K562 (cell line): ENCODE measurements around the gene MRGPRF. TPM values are rescaled to one million over a fixed set of nuclear protein-coding genes. Genes with fewer than 3 reads are reported as not detected.

Source experiments
- ATAC-seq: fragments of 200-7000 bp; cut with Tn5 transposase; 3 replicates; pipeline ENCODE4 v1.9.1; 2020; ENCODE audit warnings: moderate library complexity
- BruUV-seq: library from RNA; stranded (reverse); fragments of 400-500 nt; replicated peaks from 2 replicates; lab custom pipeline; 2021; lab: Mats Ljungman, UMichigan
- CTCF ChIA-PET: fragments of 300-600 bp; formaldehyde crosslinking; extraction: SDS; loops from one replicate; lab custom pipeline; 2021; ENCODE audit warnings: low intra/inter-chr PET ratio; lab: Yijun Ruan, JAX
- POLR2A ChIA-PET: fragments of 300-600, 350-650 bp; sonication (Branson Sonifier 250); formaldehyde crosslinking; extraction: SDS; loops from one replicate; lab custom pipeline; 2021; ENCODE audit warnings: antibody characterized with exemption, inconsistent platforms; lab: Yijun Ruan, JAX
- DNase-seq, 4 experiments: peaks; one replicate each; pipeline versions ENCODE4 v3.0.0 to v3.0.0-alpha.2; 2011 to 2018; ENCODE audit warnings: low spot score in 3 of 4, mixed read lengths in 3 of 4; ENCODE audit errors: extremely low read depth in 1 of 4
- FAIRE-seq: peaks from 2 replicates; lab custom pipeline; 2011; peaks lifted over from hg19 to GRCh38; lab: Jason Lieb, UNC
- H2AFZ ChIP-seq: 2 replicates; pipeline ENCODE4 v1.6.0; 2011; ENCODE audit warnings: low read depth, low read length, control low read depth, inconsistent platforms
- H3K27ac ChIP-seq: fragments of 200-600 bp; 3 replicates; pipeline ENCODE4 v1.8.0; 2011; ENCODE audit warnings: low read depth, mild to moderate bottlenecking, control low read depth, inconsistent platforms, low read length, moderate library complexity, mixed read lengths; ENCODE audit errors: extremely low read depth
- H3K27me3 ChIP-seq, 2 experiments: fragments of 300-600 bp in 1 of 2; 2 replicates in 1 of 2; 3 replicates in 1 of 2; pipeline versions ENCODE4 v1.6.0 to v1.8.0; 2011; ENCODE audit warnings: inconsistent platforms in 2 of 2, low read length in 2 of 2, mild to moderate bottlenecking in 1 of 2, mixed read lengths in 1 of 2, moderate library complexity in 1 of 2; ENCODE audit not compliant: control insufficient read depth in 2 of 2, insufficient read depth in 2 of 2
- H3K36me3 ChIP-seq: fragments of 300-600 bp; 3 replicates; pipeline ENCODE4 v1.8.0; 2011; ENCODE audit warnings: mild to moderate bottlenecking, low read length, inconsistent platforms; ENCODE audit not compliant: control insufficient read depth, insufficient read depth
- H3K4me1 ChIP-seq, 2 experiments: fragments of 200-600 bp in 1 of 2; replicated peaks in 1 of 2; 2 replicates in 1 of 2; 3 replicates in 1 of 2; pipeline versions ENCODE4 v1.5.1 to v1.8.0; 2011; ENCODE audit warnings: inconsistent platforms in 2 of 2, low read length in 2 of 2, mild to moderate bottlenecking in 1 of 2, mixed read lengths in 1 of 2, moderate library complexity in 1 of 2; ENCODE audit not compliant: control insufficient read depth in 2 of 2, insufficient read depth in 2 of 2
- H3K4me2 ChIP-seq: 2 replicates; pipeline ENCODE4 v1.6.1; 2011; ENCODE audit warnings: low read length, control low read depth, inconsistent platforms, mixed read lengths; ENCODE audit not compliant: insufficient read depth
- H3K4me3 ChIP-seq: fragments of 200-600 bp; sonication (generic), shearing (Covaris generic); 2 replicates; pipeline ENCODE4 v1.5.1; 2016; ENCODE audit warnings: control low read depth, inconsistent platforms
- H3K79me2 ChIP-seq: fragments of 200-600 bp; 3 replicates; pipeline ENCODE4 v1.8.0; 2011; ENCODE audit warnings: low read length, inconsistent platforms; ENCODE audit not compliant: control insufficient read depth, insufficient read depth
- H3K9ac ChIP-seq, 2 experiments: 2 replicates each; pipeline versions ENCODE4 v1.6.0 to v1.6.1; 2011; ENCODE audit warnings: low read depth in 2 of 2, low read length in 2 of 2, control low read depth in 1 of 2, inconsistent platforms in 1 of 2, mild to moderate bottlenecking in 1 of 2, mixed read lengths in 1 of 2; ENCODE audit not compliant: insufficient read depth in 1 of 2
- H3K9me1 ChIP-seq: one replicate; pipeline ENCODE4 v1.6.0; 2011; ENCODE audit warnings: inconsistent platforms, mild to moderate bottlenecking, low read length, moderate library complexity; ENCODE audit not compliant: control insufficient read depth, insufficient read depth
- H3K9me3 ChIP-seq: replicated peaks from 2 replicates; pipeline ENCODE4 v1.5.1; 2011; ENCODE audit warnings: low read depth, low read length, inconsistent platforms; ENCODE audit not compliant: control insufficient read depth, insufficient read depth
- H4K20me1 ChIP-seq: replicated peaks from 2 replicates; pipeline ENCODE4 v1.6.1; 2011; ENCODE audit warnings: low read length, inconsistent platforms, mixed read lengths; ENCODE audit not compliant: control insufficient read depth, insufficient read depth
- CBX2 ChIP-seq: fragments of 200-600 bp; sonication (generic); IDR thresholded peaks from one replicate; pipeline ENCODE4 v1.6.1; 2012; ENCODE audit warnings: mild to moderate bottlenecking, low read length, inconsistent platforms; ENCODE audit not compliant: insufficient read depth, poor library complexity, severe bottlenecking
- GABPB1 ChIP-seq: sonication (generic); formaldehyde crosslinking; IDR thresholded peaks from 2 replicates; pipeline ENCODE4 v1.8.0; 2022; ENCODE audit warnings: mild to moderate bottlenecking, missing genetic modification reagents
- KLF6 ChIP-seq: fragments of 250-450 bp; sonication (Bioruptor Pico); IDR thresholded peaks from 2 replicates; pipeline ENCODE4 v1.4.0; 2020; ENCODE audit warnings: mild to moderate bottlenecking, moderate library complexity, borderline replicate concordance
- NBN ChIP-seq: fragments of 450-650 bp; IDR thresholded peaks from 2 replicates; pipeline ENCODE4 v1.6.1; 2016; ENCODE audit warnings: low read depth, mild to moderate bottlenecking
- NCOR1 ChIP-seq: fragments of 450-650 bp; IDR thresholded peaks from 2 replicates; pipeline ENCODE4 v1.6.1; 2016; ENCODE audit warnings: mild to moderate bottlenecking, moderate library complexity
- NR2C1 ChIP-seq, 2 experiments: fragments of 450-650 bp; IDR thresholded peaks; 2 replicates each; pipeline ENCODE4 v1.6.1; 2017; ENCODE audit warnings: mild to moderate bottlenecking in 2 of 2, antibody characterized with exemption in 1 of 2, inconsistent platforms in 1 of 2, missing compliant biosample characterization in 1 of 2, missing genetic modification characterization in 1 of 2
- NR3C1 ChIP-seq: sonication (generic); formaldehyde crosslinking; IDR thresholded peaks from 2 replicates; pipeline ENCODE4 v1.8.1; 2022; ENCODE audit warnings: missing genetic modification reagents
- PHF20 ChIP-seq: fragments of 450-650 bp; IDR thresholded peaks from 2 replicates; pipeline ENCODE4 v1.6.1; 2018; ENCODE audit not compliant: partially characterized antibody
- RCOR1 ChIP-seq, 2 experiments: IDR thresholded peaks; 2 replicates each; pipeline ENCODE4 v1.6.1; 2012; ENCODE audit warnings: low read depth in 2 of 2, low read length in 2 of 2, borderline replicate concordance in 1 of 2, improper control_type of control experiment in 1 of 2
- RNF2 ChIP-seq: sonication (generic); IDR thresholded peaks from 2 replicates; pipeline ENCODE4 v1.6.1; 2016
- ZFP36 ChIP-seq: fragments of 150-350 bp; IDR thresholded peaks from 2 replicates; pipeline ENCODE4 v1.6.1; 2018; ENCODE audit warnings: low read length, low read depth; ENCODE audit not compliant: partially characterized antibody
- WGBS: fragments of 100-300 bp; shearing (Covaris generic); methylation state at CpG from one replicate; pipeline ENCODE4 v1.1.6; 2016; ENCODE audit warnings: low coverage, mixed read lengths; ENCODE audit not compliant: insufficient coverage; ENCODE audit errors: missing lambda C conversion rate; 5-methylcytosine and 5-hydroxymethylcytosine counted together
- in situ Hi-C: fragments of 300-500 bp; cut with MboI; formaldehyde crosslinking; loops from 4 replicates; pipeline ENCODE4 v1.15.0; 2018; ENCODE audit warnings: inconsistent platforms, mixed read lengths
- intact Hi-C: fragments of 100-400 bp; cut with micrococcal nuclease; formaldehyde crosslinking; loops from 2 replicates; pipeline ENCODE4 v1.14.2; 2022
- polyA plus RNA-seq, 8 experiments: library from polyadenylated mRNA; depleted of rRNA in 4 of 8; stranded (reverse) in 5 of 8; unstranded in 3 of 8; fragments of >200 nt; fragmentation: Nextera tagmentation in 2 of 8; fragmentation: Illumina TruSeq in 1 of 8; extraction: Ambion mirVana in 2 of 8; extraction: Trizol in 1 of 8; gene quantifications; 2 replicates each; pipeline versions ENCODE4 v1.2.1 to v1.2.3, GENCODE V29; 2011 to 2014; ENCODE audit warnings: inconsistent platforms in 1 of 8, missing spikeins in 1 of 8
- total RNA-seq, 7 experiments: library from RNA; depleted of rRNA in 6 of 7; stranded (reverse); fragments of >200 nt in 6 of 7; fragmentation: Illumina TruSeq in 2 of 7; extraction: Trizol in 2 of 7; gene quantifications; 2 replicates each; pipeline versions ENCODE4 v1.2.1 to v1.2.3, GENCODE V29; 2011 to 2021; ENCODE audit warnings: low replicate concordance in 1 of 7

The MRGPRF gene
- total and polyA plus RNA-seq, 9 of the 15 experiments (the other 6 are each of a cell fraction or from before 2014, with no cell fraction given), result not detected

- WGBS, result 3% methylated on average over 4 of the region's 9 CpGs
- intact Hi-C loops (no loop called here), in situ Hi-C loops (no loop called here)
- H3K9ac ChIP-seq, result no peak overlapping the region; a peak in 2 of 4 replicates
- ATAC-seq (no peak), DNase-seq (no peak), FAIRE-seq (no peak)
- no peak overlapping the region for H2AFZ ChIP-seq
- peaks cover 0 to 36% of the 10 kb centered on the region in 2 experiments; a peak in 3 of 5 replicates for H3K4me1 ChIP-seq
- H3K27ac ChIP-seq, result no peak overlapping the region
- TF ChIP-seq CBX2, result no peak
- no peak for TF ChIP-seq RNF2
- TF ChIP-seq PHF20, result no peak
- TF ChIP-seq NCOR1, result no peak
- no peak for TF ChIP-seq GABPB1
- TF ChIP-seq KLF6 (CRISPR knock-in tag), result no peak
- TF ChIP-seq NR3C1 (CRISPR knock-in tag), result no peak
- no peak for TF ChIP-seq RCOR1 (IDR thresholded peaks at IDR 0.05; ENCODE audit: borderline replicate concordance in 1 of 2, low read depth in 2 of 2, low read length in 2 of 2)
- no peak for TF ChIP-seq ZFP36
- TF ChIP-seq NR2C1 (IDR thresholded peaks at IDR 0.05), result no peak
- TF ChIP-seq NR2C1 (tag; IDR thresholded peaks at IDR 0.05), result no peak
- TF ChIP-seq NBN, result no peak
- no peak overlapping the region for H3K4me2 ChIP-seq
- H4K20me1 ChIP-seq, result peaks cover 25% of the 10 kb centered on the region
- H3K9me1 ChIP-seq, result no peaks in the 10 kb centered on the region
- ChIA-PET CTCF (no interaction called here), POLR2A (no interaction called here)
- H3K4me3 ChIP-seq, result no peak overlapping the region
- H3K79me2 ChIP-seq, result no peaks in the 10 kb centered on the region
- no TSS peak for BruUV-seq
- H3K36me3 ChIP-seq, result no peaks in the 10 kb centered on the region
- no peaks in the 10 kb centered on the region for H3K9me3 ChIP-seq
- H3K27me3 ChIP-seq, result peaks cover 17 to 77% of the 10 kb centered on the region in 2 experiments
These were observed 2.0 kb upstream of the MRGPRF start for GRCh38 chr11:69014898-69015549.
